Thyroid gland (tissue), 4 donors: ENCODE measurements around the gene CTNNA3. TPM values are rescaled to one million over a fixed set of nuclear protein-coding genes. Genes with fewer than 3 reads are reported as not detected.

ENCODE experiments used
- DNase-seq, 2 donors: peaks; one replicate each; pipeline ENCODE4 v3.0.0-alpha.2; 2019
- H3K27ac ChIP-seq, 3 donors: fragments of 200-600 bp; sonication (generic); 1 replicate in 2 of 3; 2 replicates in 1 of 3; pipeline ENCODE4 v1.5.1; 2016 to 2019; ENCODE audit warnings: mild to moderate bottlenecking in 1 of 3, moderate library complexity in 1 of 3
- H3K27me3 ChIP-seq: fragments of 200-600 bp; sonication (generic); one replicate; pipeline ENCODE4 v1.5.1; 2019
- H3K36me3 ChIP-seq, 2 donors: fragments of 200-600 bp; sonication (generic); one replicate each; pipeline ENCODE4 v1.5.1; 2016 to 2019
- H3K4me1 ChIP-seq, 2 donors: fragments of 200-600 bp; sonication (generic); one replicate each; pipeline ENCODE4 v1.5.1; 2017 to 2019
- H3K4me3 ChIP-seq, 3 donors: fragments of 200-600 bp; sonication (generic); replicated peaks in 1 of 3; 1 replicate in 2 of 3; 2 replicates in 1 of 3; pipeline ENCODE4 v1.5.1; 2016; ENCODE audit warnings: mild to moderate bottlenecking in 1 of 3
- H3K9me3 ChIP-seq: fragments of 200-600 bp; sonication (generic); one replicate; pipeline ENCODE4 v1.5.1; 2017
- POLR2A ChIP-seq, 2 donors: fragments of 450-650 bp; IDR thresholded peaks; one replicate each; pipeline ENCODE4 v1.6.1; 2017; ENCODE audit warnings: antibody characterized with exemption in 2 of 2, mild to moderate bottlenecking in 2 of 2, moderate library complexity in 1 of 2
- WGBS, 2 donors: methylation state at CpG; one replicate each; pipeline ENCODE4 v1.1.5; 2017; 5-methylcytosine and 5-hydroxymethylcytosine counted together
- intact Hi-C: fragments of 100-400 bp; cut with DNase I; formaldehyde crosslinking; loops from one replicate; pipeline ENCODE4 v1.15.1; 2023
- total RNA-seq, 4 donors: library from RNA; depleted of rRNA; stranded (reverse); fragments of >200 nt; gene quantifications; one replicate each; pipeline ENCODE4 v1.2.3, GENCODE V29; 2016
- TF ChIP-seq, protein P1 (sequence below), 6 experiments: fragments of 200-600 bp in 3 of 6; fragments of 450-650 bp in 3 of 6; sonication (generic) in 3 of 6; IDR thresholded peaks; one replicate each; pipeline ENCODE4 v1.5.1; 2016 to 2019; ENCODE audit warnings: antibody characterized with exemption in 6 of 6, mild to moderate bottlenecking in 2 of 6, inconsistent platforms in 1 of 6, moderate library complexity in 1 of 6

CTNNA3 gene
- total RNA-seq, 4 donors from 2014 or later, result 0.11 to 0.79 (median 0.13) TPM; not detected in 1

DNA sequence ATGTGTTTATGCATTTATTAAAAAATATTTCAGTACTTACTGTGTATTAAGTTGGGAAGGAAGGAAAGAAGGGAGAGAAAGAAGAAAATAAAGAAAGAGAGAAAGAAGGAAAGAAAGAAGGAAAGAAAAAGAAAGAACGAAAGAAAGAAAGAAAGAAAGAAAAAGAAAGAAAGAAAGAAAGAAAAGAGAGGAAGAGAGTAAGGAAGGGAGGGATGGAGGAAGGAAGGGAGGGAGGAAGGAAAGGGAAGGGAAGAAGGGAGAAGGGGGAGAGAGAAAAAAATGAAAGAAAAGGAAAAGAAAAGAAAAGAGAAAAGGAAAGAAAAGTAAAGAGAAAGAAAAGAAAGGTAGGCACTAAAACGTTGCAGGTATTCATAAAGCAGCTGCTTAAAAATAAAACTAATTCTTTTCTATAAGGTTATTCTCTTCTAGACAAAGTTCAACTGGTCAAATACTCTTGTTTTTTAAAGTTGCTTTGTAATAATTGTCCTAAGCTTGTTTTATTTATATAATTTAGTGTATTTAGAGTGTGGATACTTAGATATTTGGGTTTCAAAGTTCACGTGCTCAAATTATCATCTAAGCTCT lies 1473.4 kb downstream of the CTNNA3 start:
- TF ChIP-seq, protein P1, sequence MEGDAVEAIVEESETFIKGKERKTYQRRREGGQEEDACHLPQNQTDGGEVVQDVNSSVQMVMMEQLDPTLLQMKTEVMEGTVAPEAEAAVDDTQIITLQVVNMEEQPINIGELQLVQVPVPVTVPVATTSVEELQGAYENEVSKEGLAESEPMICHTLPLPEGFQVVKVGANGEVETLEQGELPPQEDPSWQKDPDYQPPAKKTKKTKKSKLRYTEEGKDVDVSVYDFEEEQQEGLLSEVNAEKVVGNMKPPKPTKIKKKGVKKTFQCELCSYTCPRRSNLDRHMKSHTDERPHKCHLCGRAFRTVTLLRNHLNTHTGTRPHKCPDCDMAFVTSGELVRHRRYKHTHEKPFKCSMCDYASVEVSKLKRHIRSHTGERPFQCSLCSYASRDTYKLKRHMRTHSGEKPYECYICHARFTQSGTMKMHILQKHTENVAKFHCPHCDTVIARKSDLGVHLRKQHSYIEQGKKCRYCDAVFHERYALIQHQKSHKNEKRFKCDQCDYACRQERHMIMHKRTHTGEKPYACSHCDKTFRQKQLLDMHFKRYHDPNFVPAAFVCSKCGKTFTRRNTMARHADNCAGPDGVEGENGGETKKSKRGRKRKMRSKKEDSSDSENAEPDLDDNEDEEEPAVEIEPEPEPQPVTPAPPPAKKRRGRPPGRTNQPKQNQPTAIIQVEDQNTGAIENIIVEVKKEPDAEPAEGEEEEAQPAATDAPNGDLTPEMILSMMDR (IDR thresholded peaks at IDR 0.05), result no peak
- no peak for TF ChIP-seq POLR2A (IDR thresholded peaks at IDR 0.05)
- no peak overlapping the region for H3K27ac ChIP-seq
- no peaks in the 10 kb centered on the region for H3K4me1 ChIP-seq
- no peak overlapping the region for H3K4me3 ChIP-seq
- no peaks in the 10 kb centered on the region for H3K9me3 ChIP-seq
- WGBS, 2 donors, result 85 to 88% methylated on average over 3 of the region's 3 CpGs
- no peak for DNase-seq
- intact Hi-C loops, result no loop called here
- no peaks in the 10 kb centered on the region for H3K27me3 ChIP-seq
- H3K36me3 ChIP-seq, result no peaks in the 10 kb centered on the region

GRCh38 chr10:66218981-66219587 lies 1476.9 kb downstream of the CTNNA3 start:
- no peaks in the 10 kb centered on the region for H3K4me1 ChIP-seq
- DNase-seq, result no peak
- H3K27ac ChIP-seq, result no peak overlapping the region
- H3K27me3 ChIP-seq, result no peaks in the 10 kb centered on the region
- H3K4me3 ChIP-seq, result no peak overlapping the region
- intact Hi-C loops, result no loop called here
- TF ChIP-seq POLR2A (IDR thresholded peaks at IDR 0.05), result no peak
- TF ChIP-seq, protein P1 (IDR thresholded peaks at IDR 0.05), result no peak
- no peaks in the 10 kb centered on the region for H3K9me3 ChIP-seq
- no peaks in the 10 kb centered on the region for H3K36me3 ChIP-seq
- 71 to 88% methylated on average over 5 of the region's 5 CpGs for WGBS, 2 donors

DNA sequence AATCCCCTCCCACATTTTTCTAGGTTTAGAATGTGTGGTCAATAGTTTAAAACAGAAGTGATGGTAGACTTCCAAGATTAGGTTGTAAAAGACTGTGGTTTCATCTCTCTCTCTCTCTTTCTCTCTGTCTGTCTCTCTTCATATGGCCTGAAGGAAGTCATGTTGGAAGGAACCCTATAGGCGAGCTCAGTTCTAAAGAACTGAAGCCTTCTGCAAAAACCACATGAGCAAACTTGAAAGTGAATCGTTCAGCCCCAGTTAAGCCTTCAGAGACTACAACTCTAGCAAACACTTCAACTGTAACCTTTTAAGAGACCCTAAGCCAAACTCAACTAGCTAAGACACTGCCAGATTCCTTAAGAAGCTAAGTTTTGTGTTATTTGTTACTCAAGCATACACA lies 1477.7 kb downstream of the CTNNA3 start:
- Histone ChIP-seq H3K36me3 (no peaks in the 10 kb centered on the region), H3K4me3 (no peak overlapping the region), H3K4me1 (no peaks in the 10 kb centered on the region), H3K9me3 (no peaks in the 10 kb centered on the region), H3K27ac (no peak overlapping the region), H3K27me3 (no peaks in the 10 kb centered on the region)
- TF ChIP-seq POLR2A (IDR thresholded peaks at IDR 0.05), result no peak
- TF ChIP-seq, protein P1 (IDR thresholded peaks at IDR 0.05), result no peak
- WGBS, 2 donors, result 31 to 48% methylated on average over 2 of the region's 2 CpGs
- no peak for DNase-seq
- intact Hi-C loops, result no loop called here

GRCh38 chr10:66215920-66216319 lies 1480.1 kb downstream of the CTNNA3 start:
- Histone ChIP-seq H3K4me3 (no peak overlapping the region), H3K9me3 (no peaks in the 10 kb centered on the region), H3K36me3 (no peaks in the 10 kb centered on the region), H3K4me1 (no peaks in the 10 kb centered on the region), H3K27ac (no peak overlapping the region), H3K27me3 (no peaks in the 10 kb centered on the region)
- no peak for DNase-seq
- TF ChIP-seq, protein P1 (IDR thresholded peaks at IDR 0.05), result no peak
- no peak for TF ChIP-seq POLR2A (IDR thresholded peaks at IDR 0.05)
- WGBS, 2 donors, result 94 to 97% methylated on average over 3 of the region's 3 CpGs
- intact Hi-C loops, result no loop called here

DNA sequence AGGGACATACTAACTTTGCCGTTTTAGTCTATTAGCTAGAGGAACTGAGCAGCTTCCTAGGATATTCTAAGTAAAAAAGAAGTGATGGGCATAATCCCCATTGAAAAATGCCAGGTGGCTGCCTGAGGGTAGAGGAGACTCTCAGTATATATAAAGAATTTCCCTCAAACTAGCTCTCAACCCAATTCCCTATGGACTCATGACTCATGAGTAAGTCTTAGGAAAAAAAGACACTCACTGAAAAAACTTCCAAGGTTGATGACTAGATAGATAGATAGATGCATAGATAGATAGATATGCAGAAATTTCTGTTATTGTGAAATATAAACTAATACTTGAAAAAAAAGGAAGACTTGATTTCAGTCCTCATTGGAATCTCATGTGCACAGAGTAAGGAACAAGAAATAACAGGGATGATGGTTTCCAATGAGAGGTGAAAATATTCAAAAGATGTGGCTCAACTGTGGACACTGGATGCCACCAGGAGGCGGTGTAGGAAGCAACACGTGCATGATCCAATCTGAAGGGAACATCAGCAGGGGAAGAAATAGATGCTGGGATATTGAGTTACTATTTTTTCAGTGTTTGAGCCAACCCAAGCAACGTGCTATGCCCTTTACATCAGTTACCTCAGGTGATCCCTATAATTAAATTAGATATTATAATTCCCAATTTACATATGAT lies 1481.1 kb downstream of the CTNNA3 start:
- Histone ChIP-seq H3K4me1 (no peaks in the 10 kb centered on the region), H3K36me3 (no peaks in the 10 kb centered on the region), H3K27me3 (no peaks in the 10 kb centered on the region), H3K9me3 (no peaks in the 10 kb centered on the region), H3K27ac (no peak overlapping the region), H3K4me3 (no peak overlapping the region)
- no peak for DNase-seq
- 74 to 81% methylated on average over 4 of the region's 4 CpGs for WGBS, 2 donors
- intact Hi-C loops, result no loop called here
- TF ChIP-seq POLR2A (IDR thresholded peaks at IDR 0.05), result no peak
- TF ChIP-seq, protein P1 (IDR thresholded peaks at IDR 0.05), result no peak
